Testis (tissue), 2 donors: ENCODE data around the gene APPBP2.

Experiments used
- POLR2A ChIP-seq: fragments of 450-650 bp; IDR thresholded peaks from one replicate; pipeline ENCODE4 v1.6.1; 2017; ENCODE audit warnings: antibody characterized with exemption, mild to moderate bottlenecking, moderate library complexity
- TF ChIP-seq, protein P1 (sequence below), 3 experiments: fragments of 450-650 bp in 2 of 3; fragments of 200-600 bp in 1 of 3; sonication (generic) in 1 of 3; IDR thresholded peaks; one replicate each; pipeline ENCODE4 v1.5.1; 2016 to 2019; ENCODE audit warnings: antibody characterized with exemption in 3 of 3, mild to moderate bottlenecking in 2 of 3, moderate library complexity in 1 of 3

DNA sequence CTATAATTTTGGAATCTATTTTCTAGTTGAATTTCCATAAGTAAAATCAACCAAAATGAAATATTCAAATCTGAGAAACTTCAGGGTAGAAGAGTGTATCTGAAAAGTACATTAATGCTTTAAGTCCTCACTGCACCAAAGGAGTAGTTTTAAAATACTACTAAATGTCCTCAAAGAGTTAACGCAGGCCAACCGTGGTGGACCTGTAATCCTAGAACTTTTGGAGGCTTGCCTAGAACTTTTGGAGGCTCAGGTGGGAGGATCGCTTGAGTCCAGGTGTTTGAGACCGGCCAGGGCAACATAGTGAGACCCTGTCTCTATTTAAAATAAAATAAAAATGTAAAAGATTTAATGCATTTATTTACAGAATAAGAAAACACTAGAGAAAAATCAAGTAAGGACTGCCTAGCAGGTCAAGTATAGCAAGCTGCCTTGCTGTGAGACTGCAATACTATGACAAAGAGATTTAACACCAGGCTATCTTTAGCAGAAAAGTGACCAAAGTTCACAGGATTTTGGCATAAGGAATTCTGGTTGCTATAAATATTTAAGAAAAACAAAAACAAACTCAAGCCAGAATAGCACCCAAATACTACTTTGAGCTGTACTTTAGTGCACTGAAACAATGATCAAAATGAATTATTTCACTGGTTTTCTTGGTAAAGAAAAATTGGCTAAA lies 62.7 kb downstream of the APPBP2 start:
- TF ChIP-seq, protein P1, sequence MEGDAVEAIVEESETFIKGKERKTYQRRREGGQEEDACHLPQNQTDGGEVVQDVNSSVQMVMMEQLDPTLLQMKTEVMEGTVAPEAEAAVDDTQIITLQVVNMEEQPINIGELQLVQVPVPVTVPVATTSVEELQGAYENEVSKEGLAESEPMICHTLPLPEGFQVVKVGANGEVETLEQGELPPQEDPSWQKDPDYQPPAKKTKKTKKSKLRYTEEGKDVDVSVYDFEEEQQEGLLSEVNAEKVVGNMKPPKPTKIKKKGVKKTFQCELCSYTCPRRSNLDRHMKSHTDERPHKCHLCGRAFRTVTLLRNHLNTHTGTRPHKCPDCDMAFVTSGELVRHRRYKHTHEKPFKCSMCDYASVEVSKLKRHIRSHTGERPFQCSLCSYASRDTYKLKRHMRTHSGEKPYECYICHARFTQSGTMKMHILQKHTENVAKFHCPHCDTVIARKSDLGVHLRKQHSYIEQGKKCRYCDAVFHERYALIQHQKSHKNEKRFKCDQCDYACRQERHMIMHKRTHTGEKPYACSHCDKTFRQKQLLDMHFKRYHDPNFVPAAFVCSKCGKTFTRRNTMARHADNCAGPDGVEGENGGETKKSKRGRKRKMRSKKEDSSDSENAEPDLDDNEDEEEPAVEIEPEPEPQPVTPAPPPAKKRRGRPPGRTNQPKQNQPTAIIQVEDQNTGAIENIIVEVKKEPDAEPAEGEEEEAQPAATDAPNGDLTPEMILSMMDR (IDR thresholded peaks at IDR 0.05) = no peak
- no peak for TF ChIP-seq POLR2A
